Measurements from ENCODE around the gene NDUFA1.
"Not testable (repeated sequence)": the region's sequence is repeated elsewhere in the genome, so short reads cannot be mapped to it uniquely, and the experiment has no call there.

Gene NDUFA1

DNA sequence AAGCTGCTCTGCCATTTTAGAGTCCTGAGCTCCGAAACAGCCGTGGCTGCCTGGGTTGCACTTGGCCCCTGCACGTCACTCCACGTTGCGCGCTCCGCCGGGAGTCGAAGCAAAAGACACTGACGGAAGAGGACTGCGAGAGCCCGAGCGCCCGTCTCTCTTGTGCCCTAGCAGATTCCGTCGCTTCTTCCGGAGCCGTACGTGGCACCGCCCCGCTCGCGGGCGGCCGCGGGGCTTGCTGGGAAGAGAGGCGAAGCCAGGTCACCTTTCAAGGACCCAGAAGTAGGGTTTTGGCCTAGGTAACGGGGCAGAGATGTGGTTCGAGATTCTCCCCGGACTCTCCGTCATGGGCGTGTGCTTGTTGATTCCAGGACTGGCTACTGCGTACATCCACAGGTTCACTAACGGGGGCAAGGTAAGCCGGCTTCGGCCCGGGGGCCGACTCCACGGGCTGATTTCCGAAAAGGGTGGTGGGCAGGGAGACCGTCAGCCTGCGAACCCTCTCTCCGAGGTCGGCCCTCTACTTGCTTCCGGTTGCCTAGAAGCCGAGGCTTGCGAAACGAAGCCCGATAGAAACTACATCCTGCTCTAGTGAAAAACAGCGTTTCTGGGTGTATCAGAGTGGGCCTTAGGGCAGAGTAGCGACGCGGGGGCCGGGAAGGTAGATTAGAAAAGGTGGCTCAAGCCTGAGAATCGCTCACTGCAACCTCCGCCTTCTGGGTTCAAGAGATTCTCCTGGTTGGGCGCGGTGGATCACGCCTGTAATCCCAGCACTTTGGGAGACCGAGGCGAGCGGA lies at the start of gene NDUFA1, which contains the start of gene RNF113A:
Gene NDUFA1, plus strand, starts transcription at position 234 of the 797 bp plus-strand sequence. Its CDS starts 80 bp downstream, at position 314.
Gene RNF113A, minus strand, starts transcription at position 135 of the 797 bp plus-strand sequence. Its CDS starts 120 bp downstream, at position 15.
- peak; percentile 60 for DNase-seq

DNA sequence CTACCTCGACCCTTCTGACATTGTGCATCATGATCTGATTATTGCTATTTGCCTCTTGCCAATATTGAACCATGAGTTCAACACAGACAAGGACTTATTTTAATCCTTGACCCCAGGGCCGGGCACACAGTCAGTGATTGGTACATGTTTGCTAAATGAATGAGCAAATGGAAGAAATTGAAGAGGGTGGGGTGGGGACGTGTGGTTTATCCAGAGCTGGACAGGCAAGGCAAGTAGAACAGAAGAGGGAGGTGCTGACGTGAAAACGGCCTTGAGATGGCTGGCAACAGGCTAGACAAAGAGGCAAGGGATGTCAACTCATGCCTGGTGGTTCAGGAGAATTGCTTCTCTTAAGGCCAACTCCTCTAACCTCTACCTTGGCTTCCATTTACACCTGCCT lies 47.4 kb upstream of the NDUFA1 start:
- not testable (repeated sequence) for DNase-seq

DNA sequence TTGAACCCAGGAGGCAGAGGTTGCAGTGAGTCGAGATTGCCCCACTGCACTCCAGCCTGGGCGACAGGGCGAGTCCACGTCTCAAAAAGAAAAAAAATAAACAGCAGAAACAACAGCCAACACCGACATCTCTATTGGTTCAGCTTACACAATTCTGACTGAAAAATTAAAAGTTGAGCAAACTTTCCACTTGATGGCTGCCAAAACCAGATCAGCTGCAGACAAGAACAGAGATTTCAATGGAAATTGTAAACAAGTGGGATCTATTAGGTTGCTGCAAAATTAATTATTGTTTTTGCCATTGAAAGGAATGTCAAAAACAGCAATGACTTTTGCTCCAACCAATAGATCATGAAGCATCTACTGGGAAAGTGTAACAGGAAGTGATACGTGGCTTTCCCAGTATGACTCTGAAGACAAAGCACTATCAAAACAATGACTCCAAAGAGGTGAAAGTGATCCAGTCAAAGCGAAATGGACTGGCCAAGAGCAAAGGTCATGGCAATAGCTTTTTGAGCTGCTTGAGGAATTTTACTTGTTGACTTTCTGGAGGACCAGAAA lies 45.2 kb upstream of the NDUFA1 start:
- DNase-seq = no peak

DNA sequence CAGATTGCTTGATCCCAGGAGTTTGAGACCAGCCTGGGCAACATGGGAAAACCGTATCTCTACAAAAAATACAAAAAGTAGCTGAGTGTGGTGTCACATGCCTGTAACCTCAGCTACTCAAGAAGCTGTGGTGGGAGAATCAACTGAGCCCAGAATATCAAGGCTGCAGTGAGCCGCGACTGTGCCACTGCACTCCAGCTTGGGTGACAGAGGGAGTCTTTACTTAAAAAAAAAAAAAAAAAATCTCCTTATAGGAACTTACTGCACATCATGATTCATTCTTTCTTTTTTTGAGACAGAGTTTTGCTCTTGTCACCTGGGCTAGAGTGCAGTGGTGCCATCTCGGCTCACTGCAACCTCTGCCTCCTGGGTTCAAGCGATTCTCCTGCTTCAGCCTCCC lies 43.2 kb upstream of the NDUFA1 start:
- no peak for DNase-seq

DNA sequence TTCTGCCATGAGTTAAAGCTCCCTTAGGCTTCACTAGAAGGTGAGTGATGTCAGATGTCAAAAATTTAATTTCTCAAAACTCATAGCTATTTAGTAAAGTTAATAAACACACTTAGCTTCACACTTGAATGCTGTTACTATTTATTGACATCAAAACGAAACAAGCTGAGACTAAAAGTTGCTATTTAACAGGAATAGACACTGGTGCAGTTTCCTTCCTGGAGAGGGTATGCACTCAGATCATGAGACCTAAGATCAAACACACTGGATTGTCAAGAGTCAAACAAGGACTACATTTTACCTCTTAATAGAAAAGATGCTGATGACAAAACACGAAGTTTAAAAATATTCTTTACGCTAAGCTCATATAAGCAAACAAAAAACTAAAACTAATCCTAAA lies 37.7 kb upstream of the NDUFA1 start:
- no peak for DNase-seq

DNA sequence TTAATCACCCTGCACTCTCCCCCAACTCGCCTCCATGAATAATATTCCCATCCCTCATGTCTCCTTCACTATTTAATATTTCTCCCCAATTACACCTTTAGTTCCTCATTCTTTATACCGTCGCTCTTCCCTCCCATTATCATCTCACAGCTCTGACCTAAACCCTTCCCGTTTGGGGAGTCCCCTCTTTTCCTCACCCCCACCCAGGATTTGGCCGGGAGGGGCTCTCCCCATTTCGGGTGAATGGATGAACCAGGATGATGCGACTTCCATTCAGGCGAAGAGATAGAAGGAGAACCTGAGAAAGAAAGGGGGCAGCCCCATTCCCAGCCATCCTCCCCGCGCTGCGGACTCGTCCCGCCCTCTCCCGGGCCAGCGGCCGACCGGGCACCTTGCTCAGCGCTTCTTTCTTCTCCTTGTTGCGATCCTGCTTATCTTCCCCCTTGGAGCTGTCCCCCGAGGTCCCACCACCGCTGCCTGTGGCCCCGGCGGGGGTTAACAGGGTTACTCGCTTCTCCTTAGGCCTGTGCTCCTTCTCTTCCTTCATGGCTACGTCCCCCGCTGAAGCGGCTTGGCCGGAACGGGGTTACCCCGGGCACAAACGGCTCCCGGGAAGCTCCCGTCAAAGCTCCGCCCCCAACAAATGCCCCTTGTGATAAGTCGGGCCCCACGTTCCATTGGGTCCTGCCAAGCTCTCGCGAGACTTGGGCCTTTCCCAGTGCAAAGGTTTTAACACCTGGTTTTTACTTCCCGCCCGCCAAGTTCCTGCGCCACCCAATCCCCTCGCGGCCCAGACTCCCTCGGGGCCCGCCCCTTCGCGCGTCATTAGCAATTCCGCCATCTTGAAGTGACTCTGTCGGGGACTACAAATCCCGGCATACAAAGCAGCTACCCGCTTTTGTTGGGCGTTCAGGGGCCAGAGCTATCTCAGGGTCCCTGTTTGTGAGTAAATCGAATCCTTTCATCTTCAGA lies 19.0 kb upstream of the NDUFA1 start, which contains the start of gene UPF3B:
Gene UPF3B, minus strand, starts transcription at position 582 of the 972 bp plus-strand sequence. Its CDS starts 35 bp downstream, at position 547.
- DNase-seq = peak; percentile 90

DNA sequence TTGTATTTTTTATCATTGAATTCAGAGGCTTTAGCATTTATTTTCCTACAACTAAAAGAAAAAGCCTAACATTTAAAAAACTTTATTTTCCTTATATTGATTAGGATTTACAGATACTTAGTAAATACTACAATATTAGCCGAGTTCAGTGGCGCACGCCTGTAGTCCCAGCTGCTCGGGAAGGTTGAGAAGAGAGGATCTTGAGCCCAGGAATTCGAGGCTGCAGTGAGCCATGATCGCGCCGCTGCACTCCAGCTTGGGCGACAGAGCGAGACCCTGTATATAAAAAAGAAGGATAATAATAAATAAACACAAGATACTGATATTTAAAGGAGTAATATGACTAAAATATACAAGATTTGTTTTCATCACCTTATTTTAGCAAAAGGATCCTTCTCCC lies 18.2 kb upstream of the NDUFA1 start:
- peak; percentile 17 for DNase-seq

DNA sequence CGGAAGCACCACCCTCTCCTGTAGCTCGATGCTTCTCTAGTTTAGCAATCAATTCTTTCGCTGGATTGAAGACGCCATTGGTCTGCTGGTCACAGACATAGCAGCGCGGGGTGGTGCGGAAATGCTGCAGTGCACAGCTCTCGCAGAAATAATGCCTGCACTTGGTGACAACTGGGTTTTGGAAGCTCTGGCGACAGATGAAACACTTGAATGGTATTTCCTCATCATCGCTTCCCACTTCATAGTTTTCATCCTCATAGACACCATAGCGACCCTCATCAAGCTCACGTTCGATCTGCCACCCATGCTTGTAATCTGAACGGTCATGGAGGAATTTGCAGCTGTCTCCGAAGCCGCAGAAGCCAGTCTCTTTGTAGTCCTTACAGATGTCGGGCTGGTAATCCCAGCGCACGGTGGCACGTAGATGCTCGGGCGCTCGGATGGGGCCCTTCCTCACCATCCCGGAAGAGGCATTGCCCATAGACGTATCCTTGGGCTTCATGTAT lies 953 bp upstream of the NDUFA1 start:
- DNase-seq = peak; percentile 23

DNA sequence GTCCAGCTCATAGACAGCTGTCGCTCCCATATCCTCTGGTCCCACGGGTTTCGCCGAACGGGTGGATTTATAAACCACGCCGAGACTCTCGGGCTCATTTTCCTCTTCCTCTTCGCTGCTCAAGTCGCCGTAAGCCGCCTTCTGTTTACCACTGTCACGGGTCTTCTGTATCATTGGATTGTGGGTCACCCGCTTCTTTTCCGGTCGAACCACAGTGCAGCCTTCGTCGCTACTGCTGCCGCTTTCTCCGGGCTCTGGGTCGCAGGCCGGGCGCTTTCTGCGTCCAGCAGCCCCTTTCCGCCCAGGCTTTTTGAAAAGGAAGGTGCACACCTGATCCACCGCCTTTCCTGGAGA lies 410 bp upstream of the NDUFA1 start:
- no peak for DNase-seq

DNA sequence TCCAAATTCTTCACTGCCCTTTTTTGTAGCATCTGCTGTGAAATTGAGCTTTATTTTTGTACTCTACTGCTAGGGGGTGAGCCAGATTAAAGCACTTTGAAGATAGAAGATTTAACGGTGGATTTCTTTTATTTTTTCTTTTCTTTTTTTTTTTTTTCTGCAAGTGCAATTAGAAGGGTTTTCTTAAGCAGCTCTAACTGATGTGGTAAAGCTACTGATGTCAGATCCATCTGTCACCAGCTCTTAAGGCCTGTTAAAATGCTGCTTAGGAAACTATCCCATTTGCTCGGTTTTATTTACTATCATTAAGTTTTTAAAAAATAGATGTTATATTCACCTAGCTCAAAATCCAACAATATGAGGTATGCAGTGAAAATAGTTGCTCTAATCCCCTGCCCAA lies 7.1 kb downstream of the NDUFA1 start:
- DNase-seq = no peak

DNA sequence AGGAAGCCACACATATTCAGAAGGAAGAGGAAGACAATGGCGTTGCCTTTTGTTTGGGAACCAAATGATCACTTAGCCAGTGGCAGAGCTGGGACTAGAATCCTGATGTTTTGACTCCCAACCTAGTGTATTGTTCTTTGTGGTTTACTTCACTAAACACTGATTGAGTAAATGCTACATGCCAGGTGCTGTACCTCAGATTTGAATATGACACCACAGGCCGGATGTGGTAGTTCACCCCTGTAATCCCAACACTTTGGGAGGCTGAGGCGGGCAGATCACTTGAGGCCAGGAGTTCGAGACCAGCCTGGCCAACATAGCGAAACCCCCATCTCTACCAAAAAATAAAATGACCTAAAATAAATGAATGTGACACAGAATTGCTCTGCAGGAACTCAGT lies 8.4 kb downstream of the NDUFA1 start:
- DNase-seq = no peak

DNA sequence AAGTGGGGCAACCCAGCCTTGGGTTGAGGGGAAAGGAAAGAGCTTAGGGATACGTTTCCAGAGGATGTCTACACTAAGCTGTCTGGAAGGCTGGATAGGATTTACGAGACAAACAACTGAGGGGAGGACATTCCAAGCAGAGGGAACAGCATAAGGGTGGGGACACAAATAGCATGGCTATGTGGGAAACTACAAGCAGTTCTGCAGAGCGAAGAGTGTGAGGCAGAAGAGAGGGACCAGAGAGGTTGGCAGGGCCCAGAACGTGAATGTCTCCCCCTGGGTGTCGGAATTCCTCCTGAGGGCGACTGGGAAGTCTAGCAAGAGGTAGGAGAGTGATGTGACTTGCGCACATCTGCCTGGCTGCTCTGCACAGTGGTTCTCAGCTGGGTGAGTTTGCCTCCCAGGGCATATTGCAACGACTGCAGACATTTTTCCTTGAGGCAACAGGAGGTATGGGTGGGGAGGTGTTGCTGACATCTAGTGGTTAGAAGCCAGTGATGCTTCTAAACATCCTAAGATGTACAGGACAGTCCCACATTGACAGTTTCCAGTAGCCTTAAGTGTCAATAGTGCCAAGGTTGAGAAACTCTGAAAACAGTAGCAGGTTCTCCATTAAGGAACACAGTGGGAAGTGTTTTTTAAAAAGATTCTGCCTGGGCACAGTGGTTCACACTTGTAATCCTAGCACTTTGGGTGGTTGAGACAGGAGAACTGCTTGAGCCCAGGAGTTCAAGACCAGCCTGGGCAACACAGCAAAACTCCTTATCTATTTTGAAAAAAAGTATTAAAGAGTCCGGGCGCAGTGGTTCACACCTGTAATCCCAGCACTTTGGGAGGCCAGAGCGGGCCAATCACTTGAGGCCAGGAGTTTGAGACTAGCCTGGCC lies 9.2 kb downstream of the NDUFA1 start:
- DNase-seq = no peak

DNA sequence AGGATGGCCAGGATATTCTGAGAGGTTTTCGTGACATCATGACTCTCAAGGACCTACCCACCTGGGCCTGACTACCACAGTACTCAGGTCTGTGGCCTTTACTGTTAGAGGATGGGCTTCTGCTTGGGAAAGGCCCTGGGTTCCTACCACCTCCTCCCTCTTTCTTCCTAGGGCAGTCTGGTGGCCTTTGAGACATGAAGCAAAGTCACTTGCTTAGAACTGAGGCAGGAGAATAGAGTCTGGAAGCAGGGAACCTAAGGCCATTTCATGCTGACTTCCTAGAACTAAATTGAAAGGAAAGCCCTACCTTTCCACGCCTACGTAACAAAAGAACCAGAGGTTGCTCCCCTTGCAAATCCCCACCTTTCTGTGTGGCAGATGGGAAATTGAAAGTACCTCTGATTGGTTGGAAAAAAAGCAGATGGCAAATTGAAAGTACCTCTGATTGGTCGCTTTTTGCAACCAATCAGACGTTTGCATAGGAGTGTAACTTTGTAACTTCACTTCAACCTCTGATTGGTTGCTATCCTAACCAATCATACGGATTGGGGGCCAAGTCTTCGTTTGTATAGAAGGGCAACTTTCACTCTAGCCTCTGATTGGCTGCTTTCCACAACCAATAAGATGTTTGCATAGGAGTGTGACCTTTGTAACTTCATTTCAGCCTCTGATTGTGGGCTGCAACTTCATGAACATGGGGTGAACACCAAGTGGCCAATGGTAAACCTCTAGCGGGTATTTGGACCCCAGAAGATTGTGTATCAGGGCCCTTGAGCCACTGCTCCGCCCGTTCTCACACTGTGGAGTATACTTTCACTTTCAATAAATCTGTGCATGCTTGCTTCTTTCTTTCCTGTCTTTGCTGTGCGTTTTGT lies 14.2 kb downstream of the NDUFA1 start:
- no peak for DNase-seq

DNA sequence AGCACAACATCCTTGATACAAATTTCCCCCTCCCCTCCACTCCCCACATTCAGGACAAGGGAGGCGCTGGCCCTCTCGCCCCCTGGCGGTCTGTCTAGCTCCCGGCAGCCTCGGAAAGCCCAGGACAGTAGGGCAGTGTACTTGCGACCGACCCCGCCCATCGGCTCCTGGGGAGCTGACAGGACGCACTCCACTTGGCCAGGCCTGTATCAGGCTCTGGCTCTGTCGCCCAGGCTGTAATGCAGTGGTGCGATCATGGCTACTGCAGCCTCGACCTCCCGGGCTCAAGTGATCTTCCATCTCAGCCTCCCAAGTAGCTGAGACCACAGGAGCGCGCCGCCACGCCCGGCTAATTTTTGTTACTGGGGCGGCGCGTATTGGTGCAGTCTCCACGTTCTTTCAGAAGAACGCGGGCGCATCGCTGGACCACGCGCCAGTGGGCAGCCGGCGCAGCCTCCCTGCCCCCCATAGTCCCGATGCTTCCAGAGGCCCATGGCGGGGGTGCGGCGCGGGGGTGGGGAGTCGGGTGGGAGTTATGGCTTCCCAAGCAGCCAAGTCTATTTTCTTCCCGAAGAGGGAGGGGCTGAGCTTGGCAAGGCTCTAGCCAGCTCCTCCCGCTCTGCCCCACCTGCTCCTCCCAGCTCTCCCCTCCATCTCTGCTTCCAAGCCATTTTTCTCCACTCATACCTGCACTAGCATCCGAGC lies 16.2 kb downstream of the NDUFA1 start:
- peak; percentile 27 for DNase-seq

DNA sequence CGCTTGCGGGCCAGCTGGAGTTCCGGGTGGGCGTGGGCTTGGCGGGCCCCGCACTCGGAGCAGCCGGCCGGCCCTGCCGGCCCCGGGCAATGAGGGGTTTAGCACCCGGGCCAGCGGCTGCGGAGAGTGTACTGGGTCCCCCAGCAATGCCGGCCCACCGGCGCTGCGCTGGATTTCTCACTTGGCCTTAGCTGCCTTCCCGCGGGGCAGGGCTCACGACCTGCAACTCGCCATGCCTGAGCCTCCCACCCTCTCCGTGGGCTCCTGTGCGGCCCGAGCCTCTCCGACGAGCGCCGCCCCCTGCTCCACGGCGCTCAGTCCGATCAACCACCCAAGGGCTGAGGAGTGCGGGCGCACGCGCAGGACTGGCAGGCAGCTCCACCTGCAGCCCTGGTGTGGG lies 19.0 kb downstream of the NDUFA1 start:
- not testable (repeated sequence) for DNase-seq

DNA sequence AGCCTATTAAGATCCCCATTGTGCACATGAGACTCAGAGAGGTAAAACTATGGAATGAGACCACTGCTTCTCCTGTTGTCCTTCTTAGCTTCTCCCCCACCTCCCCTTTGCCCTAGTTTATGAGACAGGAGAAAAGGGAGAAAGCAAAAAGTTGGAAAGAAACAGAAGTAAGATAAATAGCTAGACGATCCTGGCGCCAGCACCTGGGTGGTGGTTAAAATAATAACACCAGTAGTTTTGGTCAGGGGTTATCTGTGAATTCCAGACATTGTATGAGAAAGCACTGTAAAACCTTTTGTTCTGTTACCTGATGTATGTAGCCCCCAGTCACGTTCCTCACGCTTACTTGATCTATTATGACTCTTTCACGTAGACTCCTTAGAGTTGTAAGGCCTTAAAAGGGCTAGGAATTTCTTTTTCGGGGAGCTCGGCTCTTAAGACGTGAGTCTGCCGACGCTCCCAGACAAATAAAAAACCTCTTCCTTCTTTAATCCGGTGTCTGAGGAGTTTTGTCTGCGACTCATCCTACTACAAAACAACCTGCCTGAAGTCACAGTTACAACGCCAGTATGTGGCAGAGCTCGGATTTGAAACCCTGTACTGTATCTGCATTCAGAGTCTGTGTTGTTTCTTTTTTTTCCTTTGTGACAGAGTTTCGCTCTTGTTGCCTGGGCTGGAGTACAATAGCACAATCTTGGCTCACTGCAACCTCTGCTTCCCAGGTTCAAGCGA lies 20.5 kb downstream of the NDUFA1 start:
- not testable (repeated sequence) for DNase-seq

DNA sequence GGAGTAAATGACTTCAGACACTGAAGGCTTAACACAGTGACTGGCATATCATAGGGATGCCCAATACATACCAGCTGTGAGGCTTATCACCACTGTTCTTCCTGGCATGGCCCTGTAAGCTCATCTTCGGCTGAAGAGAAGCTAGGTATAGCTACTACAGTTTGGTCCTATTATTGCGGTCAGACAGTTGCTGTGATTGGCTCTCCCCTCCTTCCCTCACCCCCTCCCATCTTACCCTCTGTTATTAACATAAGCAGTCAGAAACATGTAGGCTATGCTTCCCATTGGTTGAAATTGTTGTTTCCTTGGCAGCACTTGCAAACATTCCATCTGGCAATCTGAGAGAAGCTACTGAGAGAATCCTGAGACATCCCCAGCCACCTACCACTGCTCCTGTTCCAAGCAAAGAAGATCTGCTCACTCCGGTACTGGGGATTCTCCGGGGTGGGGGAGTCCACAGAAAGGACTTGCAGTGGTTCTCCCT lies 24.3 kb downstream of the NDUFA1 start, which contains the start of gene AKAP14:
Gene AKAP14, plus strand, starts transcription at position 51 of the 484 bp plus-strand sequence. CDS start 7,331 bp downstream, outside the sequence.
- DNase-seq = no peak

DNA sequence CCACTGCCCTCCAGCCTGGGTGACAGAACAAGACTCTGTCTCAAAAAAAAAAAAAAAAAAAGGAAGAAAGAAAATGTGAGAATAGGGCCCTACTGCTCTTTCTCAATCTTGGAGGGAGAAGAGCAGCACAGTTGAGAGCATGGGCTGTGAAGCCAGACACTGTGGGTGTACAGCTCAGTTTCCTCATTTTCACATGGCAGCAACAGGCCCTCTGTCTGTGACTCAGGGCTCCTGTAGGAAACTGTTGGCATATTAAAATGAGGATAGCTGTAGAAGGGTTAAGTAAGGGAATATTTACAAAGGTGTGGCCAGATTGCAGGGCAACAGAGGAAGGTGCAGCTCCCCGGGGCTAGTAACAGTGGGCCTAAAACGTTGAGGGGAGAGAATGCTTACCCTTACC lies 27.5 kb downstream of the NDUFA1 start:
- no peak for DNase-seq

DNA sequence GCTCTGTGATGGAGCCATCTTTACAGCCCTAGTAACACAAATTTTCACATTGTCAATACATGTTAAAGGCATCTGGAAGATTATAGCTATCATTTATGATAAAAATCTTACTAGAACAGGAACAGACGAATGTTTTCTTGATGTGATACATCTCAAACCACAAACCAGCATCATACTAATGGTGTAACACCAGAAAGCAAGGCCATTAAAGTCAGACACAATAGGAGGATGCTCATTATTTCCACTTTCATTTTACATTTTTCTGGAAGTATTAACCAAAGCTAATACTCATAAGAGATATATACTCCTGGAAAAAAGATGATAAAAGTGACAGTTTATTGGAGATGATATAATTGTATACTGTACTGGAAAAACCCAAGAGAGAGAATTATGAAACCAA lies 29.3 kb downstream of the NDUFA1 start:
- DNase-seq = no peak

Measured in DMS79 treated with DMSO at 0.1 percent for 48 hours (cell line).